GM12873 (cell line): ENCODE data around the gene CDC25A.

ENCODE experiments used
- CTCF ChIP-seq: IDR thresholded peaks from 2 replicates; pipeline ENCODE4 v1.5.1; 2012; ENCODE audit warnings: low read depth, mild to moderate bottlenecking, moderate library complexity, low read length, control low read depth; ENCODE audit not compliant: insufficient read depth; ENCODE audit errors: missing control alignments

Gene CDC25A

GRCh38 chr3:48118928-48119327 lies 69.3 kb downstream of the CDC25A start:
- no peak for TF ChIP-seq CTCF

GRCh38 chr3:48118322-48118721 lies 69.9 kb downstream of the CDC25A start:
- no peak for TF ChIP-seq CTCF

- TF ChIP-seq CTCF, result no peak
Measured at GRCh38 chr3:48112813-48113212, 75.4 kb downstream of the CDC25A start.

GRCh38 chr3:48110463-48110862 lies 77.8 kb downstream of the CDC25A start:
- no peak for TF ChIP-seq CTCF

- TF ChIP-seq CTCF, result no peak
Measured at GRCh38 chr3:48107227-48107626, 81.0 kb downstream of the CDC25A start.
